ENCODE data around the gene FOXR1.

FOXR1 gene

DNA sequence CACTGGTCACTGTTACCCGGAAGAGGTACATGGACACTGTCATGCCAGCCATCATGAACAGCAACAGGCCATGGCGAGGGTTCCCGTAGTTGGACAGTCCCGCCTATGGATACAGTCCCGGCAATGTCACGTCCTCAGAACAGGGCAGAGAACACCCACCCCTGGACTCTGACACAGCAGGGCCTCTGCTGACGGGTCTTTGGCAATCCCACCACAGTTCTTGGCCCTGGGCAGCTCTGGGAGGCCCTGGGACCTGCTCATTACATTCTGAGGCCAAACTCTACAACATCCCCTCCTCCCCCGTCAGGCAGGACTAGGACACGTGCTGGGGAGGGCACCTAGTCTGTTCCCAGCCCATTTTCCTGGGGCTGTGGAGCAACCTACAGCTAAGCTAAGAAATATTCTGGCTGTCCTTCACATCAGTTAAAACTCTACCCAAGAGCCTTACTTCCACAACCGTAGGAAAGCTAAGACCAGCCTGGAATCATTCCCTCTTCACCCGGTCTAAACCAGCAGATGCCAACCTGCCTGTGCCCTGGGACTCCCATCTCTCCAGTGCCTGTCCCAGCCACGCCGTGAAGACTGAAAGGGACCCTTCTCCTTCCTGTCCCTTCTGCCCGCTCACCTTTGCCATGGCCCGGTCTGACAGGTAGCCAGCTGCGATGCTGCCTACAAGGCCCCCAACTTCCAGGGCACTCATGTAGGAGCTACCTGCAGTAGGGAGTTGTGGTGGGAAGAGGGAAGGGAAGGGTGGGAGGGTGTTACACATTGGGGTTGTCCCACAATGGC is 54.6 kb downstream of the FOXR1 start:
- DNase-seq (ENCODE audit: low read depth in 3 of 3), result no peak

DNA sequence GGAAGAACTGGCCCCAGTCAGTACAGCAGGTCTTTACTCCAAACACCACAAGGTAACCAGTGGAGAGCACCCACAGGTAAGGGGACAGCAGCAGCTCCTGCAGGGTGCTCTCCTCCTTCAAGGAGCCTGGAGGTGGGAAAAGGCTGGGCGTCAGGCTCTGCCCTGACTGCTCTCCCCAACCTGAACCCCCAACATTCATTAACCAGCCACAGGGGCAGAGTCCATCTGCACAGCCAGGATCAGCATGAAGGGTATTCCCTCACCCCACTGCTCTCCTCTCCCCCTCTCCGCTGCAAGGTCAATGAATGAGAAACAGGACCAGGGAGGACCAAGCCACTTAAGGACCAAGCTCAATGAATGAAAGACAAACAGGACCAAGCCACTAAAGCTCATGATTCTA is 55.4 kb downstream of the FOXR1 start:
- DNase-seq (ENCODE audit: low read depth in 3 of 3), result no peak

- no peak for DNase-seq (ENCODE audit: low read depth in 3 of 3)
Observed at GRCh38 chr11:119027561-119028345, 56.2 kb downstream of the FOXR1 start.

- no peak for DNase-seq (ENCODE audit: low read depth in 3 of 3)
Observed at GRCh38 chr11:119028346-119029068, 56.9 kb downstream of the FOXR1 start.

GRCh38 chr11:119029069-119029339 is 57.4 kb downstream of the FOXR1 start:
- DNase-seq (ENCODE audit: low read depth in 3 of 3), result no peak

- DNase-seq (ENCODE audit: low read depth in 3 of 3), result peak; percentile 25 to 51 (median 47)
Observed at GRCh38 chr11:119029340-119030028, 57.9 kb downstream of the FOXR1 start.

- DNase-seq (ENCODE audit: low read depth in 3 of 3), result no peak
Observed at GRCh38 chr11:119030029-119030328, 58.4 kb downstream of the FOXR1 start.

GRCh38 chr11:119030329-119031047 is 58.9 kb downstream of the FOXR1 start, which contains the start of gene SLC37A4:
Gene SLC37A4, minus strand, starts transcription at chr11:119030877.
- peak; percentile 90 to 100 (median 99) for DNase-seq (ENCODE audit: low read depth in 3 of 3)
